LNCaP clone FGC (cell line): ENCODE results near the gene SPIRE2.
"Not testable (repeated sequence)": the region's sequence is repeated elsewhere in the genome, so short reads cannot be mapped to it uniquely, and the experiment has no call there.

Source experiments
- DNase-seq: peaks from one replicate; pipeline ENCODE4 v3.0.0-alpha.2; 2011; ENCODE audit warnings: low read depth
- H3K4me3 ChIP-seq: 2 replicates; pipeline ENCODE4 v1.5.1; 2011; ENCODE audit warnings: mild to moderate bottlenecking, low read depth, low read length, control low read depth
- TF ChIP-seq, protein P1 (sequence below): IDR thresholded peaks from 2 replicates; pipeline ENCODE4 v1.5.1; 2012; ENCODE audit warnings: mild to moderate bottlenecking; ENCODE audit not compliant: control insufficient read depth, insufficient read depth; ENCODE audit errors: extremely low read depth

SPIRE2 gene, protein sequence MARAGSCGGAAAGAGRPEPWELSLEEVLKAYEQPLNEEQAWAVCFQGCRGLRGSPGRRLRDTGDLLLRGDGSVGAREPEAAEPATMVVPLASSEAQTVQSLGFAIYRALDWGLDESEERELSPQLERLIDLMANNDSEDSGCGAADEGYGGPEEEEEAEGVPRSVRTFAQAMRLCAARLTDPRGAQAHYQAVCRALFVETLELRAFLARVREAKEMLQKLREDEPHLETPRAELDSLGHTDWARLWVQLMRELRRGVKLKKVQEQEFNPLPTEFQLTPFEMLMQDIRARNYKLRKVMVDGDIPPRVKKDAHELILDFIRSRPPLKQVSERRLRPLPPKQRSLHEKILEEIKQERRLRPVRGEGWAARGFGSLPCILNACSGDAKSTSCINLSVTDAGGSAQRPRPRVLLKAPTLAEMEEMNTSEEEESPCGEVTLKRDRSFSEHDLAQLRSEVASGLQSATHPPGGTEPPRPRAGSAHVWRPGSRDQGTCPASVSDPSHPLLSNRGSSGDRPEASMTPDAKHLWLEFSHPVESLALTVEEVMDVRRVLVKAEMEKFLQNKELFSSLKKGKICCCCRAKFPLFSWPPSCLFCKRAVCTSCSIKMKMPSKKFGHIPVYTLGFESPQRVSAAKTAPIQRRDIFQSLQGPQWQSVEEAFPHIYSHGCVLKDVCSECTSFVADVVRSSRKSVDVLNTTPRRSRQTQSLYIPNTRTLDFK

DNA sequence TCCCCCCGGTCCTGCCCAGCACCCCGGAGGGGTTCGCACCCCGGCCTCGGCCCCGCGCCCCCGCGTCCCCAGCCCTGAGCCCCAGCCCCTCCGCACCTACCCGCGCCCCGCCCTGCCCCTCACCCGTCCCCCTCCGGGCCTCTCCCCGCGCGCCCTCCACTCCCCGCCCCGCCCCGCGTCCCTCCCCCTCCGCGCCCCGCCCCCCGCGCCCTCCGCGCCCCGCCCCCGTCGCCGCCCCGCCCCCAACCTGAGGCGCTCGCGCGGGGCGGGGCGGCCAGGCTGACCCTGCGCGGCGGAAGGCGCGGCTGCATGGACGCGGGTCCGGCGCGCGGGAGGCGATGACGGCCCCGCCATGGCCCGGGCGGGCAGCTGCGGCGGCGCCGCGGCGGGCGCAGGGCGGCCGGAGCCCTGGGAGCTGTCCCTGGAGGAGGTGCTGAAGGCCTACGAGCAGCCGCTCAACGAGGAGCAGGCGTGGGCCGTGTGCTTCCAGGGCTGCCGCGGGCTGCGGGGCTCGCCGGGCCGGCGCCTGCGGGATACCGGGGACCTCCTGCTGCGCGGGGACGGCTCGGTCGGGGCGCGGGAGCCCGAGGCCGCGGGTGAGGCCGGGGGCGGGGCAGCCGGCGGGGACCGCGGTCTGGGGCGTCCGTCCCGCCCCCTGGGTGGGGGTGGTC, at the start of gene SPIRE2:
TSS of gene SPIRE2 (plus strand) at position 277 of the 671 bp plus-strand sequence. CDS start at position 353, 76 bp downstream.
- peak; percentile 8 for DNase-seq
- peak within 1 kb of the TSS; percentile 63 for H3K4me3 ChIP-seq
- TF ChIP-seq, protein P1, sequence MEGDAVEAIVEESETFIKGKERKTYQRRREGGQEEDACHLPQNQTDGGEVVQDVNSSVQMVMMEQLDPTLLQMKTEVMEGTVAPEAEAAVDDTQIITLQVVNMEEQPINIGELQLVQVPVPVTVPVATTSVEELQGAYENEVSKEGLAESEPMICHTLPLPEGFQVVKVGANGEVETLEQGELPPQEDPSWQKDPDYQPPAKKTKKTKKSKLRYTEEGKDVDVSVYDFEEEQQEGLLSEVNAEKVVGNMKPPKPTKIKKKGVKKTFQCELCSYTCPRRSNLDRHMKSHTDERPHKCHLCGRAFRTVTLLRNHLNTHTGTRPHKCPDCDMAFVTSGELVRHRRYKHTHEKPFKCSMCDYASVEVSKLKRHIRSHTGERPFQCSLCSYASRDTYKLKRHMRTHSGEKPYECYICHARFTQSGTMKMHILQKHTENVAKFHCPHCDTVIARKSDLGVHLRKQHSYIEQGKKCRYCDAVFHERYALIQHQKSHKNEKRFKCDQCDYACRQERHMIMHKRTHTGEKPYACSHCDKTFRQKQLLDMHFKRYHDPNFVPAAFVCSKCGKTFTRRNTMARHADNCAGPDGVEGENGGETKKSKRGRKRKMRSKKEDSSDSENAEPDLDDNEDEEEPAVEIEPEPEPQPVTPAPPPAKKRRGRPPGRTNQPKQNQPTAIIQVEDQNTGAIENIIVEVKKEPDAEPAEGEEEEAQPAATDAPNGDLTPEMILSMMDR, result peak; percentile 7; the same call in 1 of the 2 replicates

DNA sequence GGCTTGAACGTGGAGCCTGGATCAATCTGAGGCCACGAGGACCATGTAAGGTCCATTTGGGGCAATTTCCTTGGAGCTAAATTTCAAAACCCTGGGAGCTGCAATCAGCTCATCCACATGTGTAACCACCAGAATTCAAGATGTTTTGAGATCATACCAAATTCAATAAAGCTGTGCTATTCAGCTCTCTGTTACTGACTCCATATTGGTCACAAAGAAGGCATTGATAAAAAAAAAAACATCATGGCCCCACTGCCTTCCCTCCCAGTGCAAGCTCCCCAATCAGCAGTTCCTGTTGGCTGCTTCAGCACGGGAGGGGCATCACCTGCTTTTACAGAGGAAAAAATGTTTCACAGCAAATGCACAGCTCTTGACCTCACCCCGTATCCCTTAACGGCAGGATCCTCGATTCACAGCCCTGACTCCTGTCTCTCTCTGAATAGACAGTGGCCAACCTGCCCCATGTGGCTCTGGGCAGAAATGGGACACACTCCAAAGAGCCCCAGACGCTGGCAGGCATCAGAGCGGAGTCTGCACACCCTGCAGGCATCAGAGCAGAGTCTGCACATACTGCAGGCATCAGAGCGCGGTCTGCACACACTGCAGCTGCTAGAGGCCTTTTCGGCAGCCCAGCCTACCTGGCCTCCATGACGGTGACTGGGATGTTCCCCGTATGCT, 48.9 kb upstream of the SPIRE2 start:
- DNase-seq, result no peak
- no peak overlapping the region for H3K4me3 ChIP-seq
- TF ChIP-seq, protein P1, result no peak

DNA sequence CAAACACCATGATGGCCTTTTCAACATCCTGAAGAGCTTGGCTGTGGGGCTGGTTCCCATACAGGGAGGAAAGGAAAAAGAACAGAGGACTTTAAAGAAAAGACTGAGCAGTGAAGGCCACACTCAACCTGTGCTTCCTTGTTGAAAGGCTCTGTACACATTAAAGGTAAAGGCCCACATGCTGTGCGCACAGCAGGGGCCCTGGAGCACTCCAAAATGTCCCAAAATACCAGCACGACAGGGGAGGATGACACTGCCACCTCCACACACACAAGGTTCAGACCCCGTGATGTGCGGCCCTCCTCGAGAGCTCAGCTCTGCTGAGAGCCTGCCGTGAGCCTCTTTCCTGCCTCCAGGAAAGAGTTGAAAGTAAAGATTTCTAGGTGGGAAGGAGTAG, 48.4 kb upstream of the SPIRE2 start:
- no peak overlapping the region for H3K4me3 ChIP-seq
- no peak for DNase-seq
- TF ChIP-seq, protein P1, result no peak

DNA sequence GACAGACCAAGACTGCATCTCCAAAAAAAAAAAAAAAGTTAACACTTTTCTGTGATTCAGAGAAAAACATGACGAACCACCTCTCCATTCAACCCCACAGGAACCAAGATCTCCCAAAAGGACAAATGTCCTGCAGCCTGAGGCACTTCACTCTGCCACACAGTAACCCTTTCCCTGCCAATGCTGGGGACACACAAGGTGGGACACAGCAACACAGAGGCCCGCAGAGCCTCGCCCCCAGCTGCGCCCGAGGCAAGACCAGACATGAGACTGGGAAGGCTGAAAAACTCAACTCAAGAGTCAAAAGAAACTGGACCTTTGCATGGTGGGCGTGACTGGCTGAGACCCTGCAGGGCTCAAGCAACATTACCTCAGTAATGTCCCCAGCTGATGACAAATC, 45.8 kb upstream of the SPIRE2 start:
- no peak overlapping the region for H3K4me3 ChIP-seq
- DNase-seq, result no peak
- TF ChIP-seq, protein P1, result no peak

DNA sequence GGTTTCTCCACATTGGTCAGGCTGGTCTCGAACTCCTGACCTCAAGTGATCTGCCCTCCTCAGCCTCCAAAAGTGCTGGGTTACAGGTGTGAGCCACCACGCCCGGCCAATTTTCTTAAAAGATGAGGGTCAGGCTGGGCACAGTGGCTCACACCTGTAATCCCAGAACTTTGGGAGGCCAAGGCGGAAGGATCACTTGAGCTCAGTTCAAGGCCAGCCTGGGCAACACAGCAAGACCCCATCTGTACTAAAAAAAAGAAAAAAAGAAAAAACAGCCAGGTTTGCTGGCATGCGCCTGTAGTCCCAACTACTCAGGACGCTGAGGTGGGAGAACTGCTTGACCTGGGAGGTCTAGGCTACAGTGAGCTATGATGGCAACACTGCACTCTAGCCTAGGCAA, 44.3 kb upstream of the SPIRE2 start:
- DNase-seq, H3K4me3 ChIP-seq: not testable (repeated sequence)

DNA sequence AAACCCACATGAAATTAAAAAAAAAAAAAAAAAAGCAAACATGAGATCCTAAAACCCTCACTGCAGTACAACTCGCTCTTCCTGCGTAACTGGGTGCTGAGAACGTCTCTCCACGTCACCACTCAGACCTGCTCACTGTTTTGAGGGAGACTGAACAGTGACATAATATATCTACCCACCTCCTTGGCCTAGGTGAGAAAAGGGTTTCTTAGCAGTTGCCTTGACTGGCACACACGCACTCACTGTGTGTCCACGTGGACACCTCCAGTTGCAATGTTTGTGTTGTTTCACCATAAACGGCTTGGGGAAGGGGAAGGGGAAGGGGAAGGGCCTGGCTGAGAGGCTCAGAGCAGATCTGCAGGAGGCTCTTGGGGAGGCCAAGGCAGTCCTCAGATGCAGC, 43.9 kb upstream of the SPIRE2 start:
- H3K4me3 ChIP-seq, result no peak overlapping the region
- no peak for DNase-seq
- TF ChIP-seq, protein P1, result no peak

DNA sequence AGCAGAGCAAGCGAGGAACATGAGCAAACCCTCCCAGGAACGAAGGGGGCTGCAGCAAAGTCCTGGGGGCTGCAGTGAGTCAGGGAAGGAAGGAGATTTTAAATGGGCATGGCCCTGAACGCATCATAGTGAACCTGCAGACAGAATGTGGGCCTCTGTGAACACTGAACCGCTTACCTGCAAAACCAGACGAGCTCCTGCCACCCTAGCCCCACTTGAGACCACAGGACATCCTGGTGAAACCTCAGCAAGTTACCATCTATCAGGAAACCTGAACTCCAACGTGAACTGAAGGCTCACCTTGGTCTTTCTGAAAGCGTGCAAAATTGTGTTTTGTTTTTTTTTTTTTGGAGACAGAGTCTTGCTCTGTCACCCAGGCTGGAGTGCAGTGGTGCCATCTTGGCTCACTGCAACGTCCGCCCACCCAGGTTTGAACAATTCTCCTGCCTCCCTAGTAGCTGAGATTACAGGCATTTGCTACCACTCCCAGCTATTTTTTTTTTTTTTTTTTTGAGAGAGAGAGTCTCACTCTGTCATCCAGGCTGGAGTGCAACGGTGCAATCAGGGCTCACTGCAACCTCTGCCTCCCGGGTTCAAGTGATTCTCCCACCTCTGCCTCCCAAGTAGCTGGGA, 42.6 kb upstream of the SPIRE2 start:
- TF ChIP-seq, protein P1, result no peak
- no peak for DNase-seq
- no peak overlapping the region for H3K4me3 ChIP-seq
